Peyer's patch (tissue), 4 donors: ENCODE measurements around the gene PPFIA3.

Source experiments
- POLR2A ChIP-seq, 2 donors: fragments of 450-650 bp; IDR thresholded peaks; one replicate each; pipeline ENCODE4 v1.5.1; 2017; ENCODE audit warnings: antibody characterized with exemption in 2 of 2, mild to moderate bottlenecking in 2 of 2, moderate library complexity in 2 of 2
- TF ChIP-seq, protein P1 (sequence below), 6 experiments: fragments of 450-650 bp in 4 of 6; fragments of 200-600 bp in 2 of 6; sonication (generic) in 1 of 6; IDR thresholded peaks; one replicate each; pipeline ENCODE4 v1.5.1; 2017 to 2019; ENCODE audit warnings: antibody characterized with exemption in 6 of 6, mild to moderate bottlenecking in 3 of 6, moderate library complexity in 1 of 6

DNA sequence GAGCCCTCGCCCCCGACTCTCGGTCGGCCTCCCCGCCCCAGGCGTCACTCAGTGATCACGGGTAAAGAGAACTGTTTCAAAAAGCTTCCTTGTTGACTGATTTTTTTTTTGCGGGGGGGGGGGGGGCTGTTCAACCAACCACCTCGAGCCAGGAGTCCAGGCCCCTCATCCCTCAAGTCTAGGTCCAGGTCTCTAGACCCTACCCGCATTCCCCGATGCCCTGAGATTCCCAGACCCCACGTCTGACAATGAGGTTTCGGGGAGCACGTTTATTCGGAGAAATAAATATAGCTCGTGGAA, 31.6 kb downstream of the PPFIA3 start:
- TF ChIP-seq, protein P1, sequence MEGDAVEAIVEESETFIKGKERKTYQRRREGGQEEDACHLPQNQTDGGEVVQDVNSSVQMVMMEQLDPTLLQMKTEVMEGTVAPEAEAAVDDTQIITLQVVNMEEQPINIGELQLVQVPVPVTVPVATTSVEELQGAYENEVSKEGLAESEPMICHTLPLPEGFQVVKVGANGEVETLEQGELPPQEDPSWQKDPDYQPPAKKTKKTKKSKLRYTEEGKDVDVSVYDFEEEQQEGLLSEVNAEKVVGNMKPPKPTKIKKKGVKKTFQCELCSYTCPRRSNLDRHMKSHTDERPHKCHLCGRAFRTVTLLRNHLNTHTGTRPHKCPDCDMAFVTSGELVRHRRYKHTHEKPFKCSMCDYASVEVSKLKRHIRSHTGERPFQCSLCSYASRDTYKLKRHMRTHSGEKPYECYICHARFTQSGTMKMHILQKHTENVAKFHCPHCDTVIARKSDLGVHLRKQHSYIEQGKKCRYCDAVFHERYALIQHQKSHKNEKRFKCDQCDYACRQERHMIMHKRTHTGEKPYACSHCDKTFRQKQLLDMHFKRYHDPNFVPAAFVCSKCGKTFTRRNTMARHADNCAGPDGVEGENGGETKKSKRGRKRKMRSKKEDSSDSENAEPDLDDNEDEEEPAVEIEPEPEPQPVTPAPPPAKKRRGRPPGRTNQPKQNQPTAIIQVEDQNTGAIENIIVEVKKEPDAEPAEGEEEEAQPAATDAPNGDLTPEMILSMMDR (IDR thresholded peaks at IDR 0.05), result no peak
- TF ChIP-seq POLR2A (IDR thresholded peaks at IDR 0.05), result no peak
